Ovary (tissue), 3 donors: ENCODE data around the gene CLEC16A.

ENCODE experiments used
- CTCF ChIP-seq, 3 donors: fragments of 450-650 bp in 2 of 3; fragments of 200-600 bp in 1 of 3; IDR thresholded peaks; one replicate each; pipeline versions ENCODE4 v1.5.1 to v1.8.0; 2016 to 2022; ENCODE audit warnings: antibody characterized with exemption in 3 of 3, mild to moderate bottlenecking in 1 of 3
- POLR2A ChIP-seq: fragments of 450-650 bp; IDR thresholded peaks from one replicate; pipeline ENCODE4 v1.6.1; 2017; ENCODE audit warnings: antibody characterized with exemption, mild to moderate bottlenecking, moderate library complexity
- donor health status: DM: no; HTN: no; CAD: no.

- TF ChIP-seq CTCF (IDR thresholded peaks at IDR 0.05) (no peak), POLR2A (no peak)
These were observed 235.2 kb downstream of the CLEC16A start for GRCh38 chr16:11179574-11179973.
